HG02798 (cell line): ENCODE results near the gene EEF2K.
"Not testable (repeated sequence)": the region's sequence is repeated elsewhere in the genome, so short reads cannot be mapped to it uniquely, and the experiment has no call there.

Experiments
- ATAC-seq: cut with Tn5 transposase; IDR thresholded peaks from one replicate; pipeline ENCODE4 v1.9.1; 2021; ENCODE audit warnings: mild to moderate bottlenecking; ENCODE audit not compliant: unreplicated experiment, poor library complexity

The EEF2K gene

GRCh38 chr16:22206013-22206841, at the start of gene EEF2K:
Gene EEF2K, plus strand, starts transcription at chr16:22206278. Its CDS starts 19,452 bp downstream, at chr16:22225730.
- peak; percentile 91 for ATAC-seq

DNA sequence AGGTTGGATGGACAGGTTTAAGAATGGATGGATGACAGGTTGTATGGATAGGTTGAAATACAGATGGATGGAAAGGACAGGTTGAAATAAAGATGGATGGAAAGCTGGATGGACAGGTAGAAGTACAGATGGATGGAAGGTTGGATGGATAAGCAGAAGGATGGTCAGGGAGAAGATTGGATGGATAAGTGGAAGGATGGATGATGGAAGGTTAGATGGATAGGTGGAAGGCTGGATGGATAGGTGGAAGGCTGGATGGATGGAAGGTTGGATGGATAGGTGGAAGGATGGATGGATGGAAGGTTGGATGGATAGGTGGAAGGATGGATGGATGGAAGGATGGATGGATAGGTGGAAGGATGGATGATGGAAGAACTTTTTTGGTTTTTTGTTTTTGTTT, 44.7 kb upstream of the EEF2K start:
- ATAC-seq = no peak

DNA sequence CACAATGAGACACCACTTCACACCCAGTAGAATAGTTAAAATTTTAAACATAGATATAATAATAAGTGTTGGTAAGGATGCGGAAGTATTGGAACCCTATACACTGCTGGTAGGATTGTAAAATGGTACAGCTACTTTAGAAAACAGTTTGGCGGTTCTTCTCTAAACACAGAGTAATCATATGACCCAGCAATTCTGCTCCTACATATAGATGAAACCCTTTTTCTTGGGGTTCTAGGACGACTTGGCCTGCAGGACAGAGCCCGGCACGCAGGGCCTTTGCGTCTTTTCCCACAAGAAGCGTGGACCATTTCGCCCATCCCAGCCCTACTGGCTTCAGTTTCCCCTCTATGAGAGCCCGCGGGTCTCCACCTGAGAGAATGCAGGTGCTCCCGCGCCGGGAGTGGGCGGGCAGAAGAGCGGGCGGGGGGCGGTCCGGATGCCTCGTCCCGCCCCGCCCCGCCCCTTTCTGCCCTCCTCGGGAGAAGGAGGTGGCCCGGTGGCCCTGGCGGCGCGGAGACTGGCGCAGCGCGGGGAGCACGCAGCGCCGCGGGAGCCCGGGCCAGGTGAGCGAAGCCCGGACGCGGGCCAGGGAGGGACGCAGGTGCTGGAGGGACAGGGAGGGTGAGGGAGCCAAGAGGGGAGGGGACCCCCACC, 44.0 kb upstream of the EEF2K start, which contains the start of gene SDR42E2:
Gene SDR42E2, plus strand, starts transcription at position 508 of the 657 bp plus-strand sequence. CDS start 3,077 bp downstream, outside the sequence.
- ATAC-seq = no peak

GRCh38 chr16:22162656-22163009, 43.4 kb upstream of the EEF2K start:
- no peak for ATAC-seq

- ATAC-seq = no peak
Measured at GRCh38 chr16:22163806-22164205, 42.3 kb upstream of the EEF2K start.

- no peak for ATAC-seq
Measured at GRCh38 chr16:22164482-22164881, 41.6 kb upstream of the EEF2K start.

- no peak for ATAC-seq
Measured at GRCh38 chr16:22165508-22166285, 40.4 kb upstream of the EEF2K start.

DNA sequence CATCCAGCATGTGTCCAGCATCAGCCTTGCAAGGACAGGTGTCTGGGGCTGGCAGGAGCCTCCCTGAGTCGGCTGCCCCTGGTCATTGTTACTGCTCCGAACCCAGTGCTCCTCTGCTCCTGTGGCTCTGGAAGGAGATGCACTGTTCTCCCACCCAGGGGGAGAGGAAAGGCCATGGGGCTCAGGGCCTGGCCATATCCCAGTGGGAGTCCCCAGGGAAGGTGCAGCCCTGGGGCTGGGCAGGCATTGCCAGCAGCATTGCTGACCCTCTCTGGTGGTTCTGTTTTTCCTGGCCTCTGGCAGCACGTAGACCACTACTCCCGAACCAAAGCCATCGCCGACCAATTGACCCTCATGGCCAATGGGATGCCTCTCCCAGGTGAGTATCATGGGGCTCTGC, 34.1 kb upstream of the EEF2K start:
- ATAC-seq = no peak

DNA sequence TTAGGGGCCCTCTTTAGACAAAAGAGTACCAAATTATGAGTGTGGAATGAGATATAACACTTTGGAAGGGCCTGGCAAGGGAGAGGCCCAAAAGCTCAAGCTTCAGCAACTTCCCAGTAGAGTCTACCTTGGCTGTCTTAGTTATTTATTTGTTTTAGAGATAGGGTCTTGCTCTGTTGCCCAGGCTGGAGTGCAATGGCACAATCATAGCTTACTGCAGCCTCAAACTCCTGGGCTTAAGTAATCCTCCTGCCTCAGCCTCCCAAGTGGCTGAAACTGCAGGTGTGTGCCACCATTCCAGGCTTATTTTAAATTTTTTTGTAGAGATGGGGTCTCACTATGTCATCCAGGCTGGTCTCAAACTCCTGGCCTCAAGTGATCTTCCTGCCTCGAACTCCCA, 33.4 kb upstream of the EEF2K start:
- not testable (repeated sequence) for ATAC-seq

GRCh38 chr16:22174642-22175041, 31.4 kb upstream of the EEF2K start:
- ATAC-seq = no peak

GRCh38 chr16:22177968-22178930, 27.8 kb upstream of the EEF2K start:
- no peak for ATAC-seq

- no peak for ATAC-seq
Measured at GRCh38 chr16:22181426-22181825, 24.7 kb upstream of the EEF2K start.

GRCh38 chr16:22181843-22182242, 24.2 kb upstream of the EEF2K start:
- no peak for ATAC-seq

- no peak for ATAC-seq
Measured at GRCh38 chr16:22183335-22183734, 22.7 kb upstream of the EEF2K start.

GRCh38 chr16:22183901-22184614, 22.0 kb upstream of the EEF2K start:
- ATAC-seq = no peak

DNA sequence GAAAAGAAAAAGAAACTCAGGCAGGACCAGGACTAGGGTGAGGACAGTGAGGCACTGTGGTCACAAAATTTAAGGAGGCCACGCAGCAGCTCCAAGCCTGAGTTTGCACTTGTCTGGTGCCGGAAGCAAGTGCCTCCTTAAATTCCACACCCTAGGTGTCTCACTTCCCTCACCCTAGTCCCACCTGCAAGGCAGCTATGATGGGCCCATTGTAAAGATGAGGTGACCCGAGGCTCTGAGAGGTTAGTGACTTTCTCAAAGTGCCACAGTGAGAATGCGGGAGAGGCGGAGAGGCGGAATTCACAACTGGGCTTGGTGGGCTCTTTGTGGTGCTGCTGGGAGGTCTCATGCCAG, 21.5 kb upstream of the EEF2K start:
- no peak for ATAC-seq

DNA sequence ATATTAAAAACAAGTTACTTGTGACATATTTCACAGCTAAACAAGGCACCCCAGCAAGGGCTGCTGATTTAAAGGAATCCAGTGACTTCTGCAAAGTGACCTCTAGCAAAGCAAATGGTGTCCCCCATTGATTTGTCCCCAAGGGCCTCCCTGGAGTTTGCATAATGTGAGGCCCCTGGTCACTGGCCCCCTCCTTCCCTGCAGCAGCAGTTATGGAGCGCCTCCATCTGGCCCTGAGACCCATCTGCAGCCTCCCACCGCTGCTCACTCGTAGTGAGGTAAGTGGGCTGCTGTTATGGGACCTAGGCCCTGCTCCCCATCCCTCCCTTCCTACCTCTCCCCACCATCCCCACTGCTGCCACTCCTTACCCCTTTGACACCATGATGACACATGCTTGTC, 19.6 kb upstream of the EEF2K start:
- ATAC-seq = no peak

- ATAC-seq = no peak
Measured at GRCh38 chr16:22188267-22188594, 17.8 kb upstream of the EEF2K start.

- no peak for ATAC-seq
Measured at GRCh38 chr16:22188595-22189442, 17.3 kb upstream of the EEF2K start.
